Parathyroid adenoma (tissue), 2 donors: ENCODE data around the gene CELSR2.

ENCODE experiments used
- H2AFZ ChIP-seq: fragments of 300-600 bp; sonication (generic); one replicate; pipeline ENCODE4 v1.7.0; 2017; ENCODE audit warnings: antibody characterized with exemption, mild to moderate bottlenecking
- H3K27ac ChIP-seq: fragments of 300-600 bp; sonication (generic); one replicate; pipeline ENCODE4 v1.7.0; 2017
- H3K27me3 ChIP-seq: fragments of 300-600 bp; sonication (generic); one replicate; pipeline ENCODE4 v1.7.0; 2017; ENCODE audit warnings: low read length; ENCODE audit not compliant: control insufficient read depth, insufficient read depth
- H3K36me3 ChIP-seq: fragments of 300-600 bp; sonication (generic); one replicate; pipeline ENCODE4 v1.7.0; 2017; ENCODE audit warnings: low read length; ENCODE audit not compliant: control insufficient read depth, insufficient read depth
- H3K4me1 ChIP-seq: fragments of 300-600 bp; sonication (generic); one replicate; pipeline ENCODE4 v1.7.0; 2017; ENCODE audit warnings: control low read depth
- H3K4me2 ChIP-seq: fragments of 300-600 bp; sonication (generic); one replicate; pipeline ENCODE4 v1.7.0; 2017; ENCODE audit warnings: low read length
- H3K4me3 ChIP-seq: fragments of 300-600 bp; sonication (generic); one replicate; pipeline ENCODE4 v1.7.0; 2017; ENCODE audit warnings: low read depth, low read length
- H3K79me2 ChIP-seq: fragments of 300-600 bp; sonication (generic); one replicate; pipeline ENCODE4 v1.7.0; 2017; ENCODE audit warnings: control low read depth
- H3K9ac ChIP-seq: fragments of 300-600 bp; sonication (generic); one replicate; pipeline ENCODE4 v1.7.0; 2017; ENCODE audit warnings: mild to moderate bottlenecking
- H3K9me3 ChIP-seq: fragments of 300-600 bp; sonication (generic); one replicate; pipeline ENCODE4 v1.7.0; 2017; ENCODE audit warnings: low read length; ENCODE audit not compliant: control insufficient read depth
- CTCF ChIP-seq: fragments of 300-600 bp; sonication (generic); IDR thresholded peaks from one replicate; pipeline ENCODE4 v1.7.0; 2017; ENCODE audit warnings: antibody characterized with exemption, mild to moderate bottlenecking
- donor health status: primary hyperparathyroidism.

The CELSR2 gene

GRCh38 chr1:109251277-109252166, 2.2 kb downstream of the CELSR2 start:
- Histone ChIP-seq H3K36me3 (no peaks in the 10 kb centered on the region), H3K27ac (no peak overlapping the region), H3K4me3 (no peak overlapping the region), H3K4me2 (no peak overlapping the region), H3K9me3 (no peaks in the 10 kb centered on the region), H3K79me2 (no peaks in the 10 kb centered on the region), H3K27me3 (no peaks in the 10 kb centered on the region), H2AFZ (no peak overlapping the region), H3K4me1 (peaks cover 4% of the 10 kb centered on the region), H3K9ac (no peak overlapping the region)
- TF ChIP-seq CTCF, result no peak

GRCh38 chr1:109252167-109252892, 3.0 kb downstream of the CELSR2 start:
- Histone ChIP-seq H3K36me3 (no peaks in the 10 kb centered on the region), H3K9me3 (no peaks in the 10 kb centered on the region), H3K4me3 (no peak overlapping the region), H3K4me1 (peaks cover 4% of the 10 kb centered on the region), H3K27ac (no peak overlapping the region), H3K27me3 (no peaks in the 10 kb centered on the region), H3K9ac (no peak overlapping the region), H2AFZ (no peak overlapping the region), H3K4me2 (no peak overlapping the region), H3K79me2 (no peaks in the 10 kb centered on the region)
- TF ChIP-seq CTCF, result no peak

- H3K27ac ChIP-seq, result no peak overlapping the region
- H3K79me2 ChIP-seq, result no peaks in the 10 kb centered on the region
- H3K4me1 ChIP-seq, result peaks cover 4% of the 10 kb centered on the region
- H3K9me3 ChIP-seq, result no peaks in the 10 kb centered on the region
- no peak overlapping the region for H3K9ac ChIP-seq
- H3K27me3 ChIP-seq, result no peaks in the 10 kb centered on the region
- no peak overlapping the region for H2AFZ ChIP-seq
- H3K4me3 ChIP-seq, result no peak overlapping the region
- no peak overlapping the region for H3K4me2 ChIP-seq
- TF ChIP-seq CTCF, result no peak
- H3K36me3 ChIP-seq, result no peaks in the 10 kb centered on the region
These were observed 3.8 kb downstream of the CELSR2 start for GRCh38 chr1:109252893-109253802.

- no peak for TF ChIP-seq CTCF
- H3K27me3 ChIP-seq, result no peaks in the 10 kb centered on the region
- H3K4me1 ChIP-seq, result peaks cover 4% of the 10 kb centered on the region
- H2AFZ ChIP-seq, result no peak overlapping the region
- peak overlapping the region; percentile 51 for H3K27ac ChIP-seq
- H3K36me3 ChIP-seq, result no peaks in the 10 kb centered on the region
- H3K4me2 ChIP-seq, result no peak overlapping the region
- no peak overlapping the region for H3K4me3 ChIP-seq
- H3K9ac ChIP-seq, result no peak overlapping the region
- H3K79me2 ChIP-seq, result no peaks in the 10 kb centered on the region
- no peaks in the 10 kb centered on the region for H3K9me3 ChIP-seq
These were observed 4.7 kb downstream of the CELSR2 start for GRCh38 chr1:109253803-109254620.
